ENCODE results near the gene PRRG1. TPM values are rescaled to one million over a fixed set of nuclear protein-coding genes. Genes with fewer than 3 reads are reported as not detected.

Gene PRRG1
- total RNA-seq, 2 experiments from 2014 or later = not detected

DNA sequence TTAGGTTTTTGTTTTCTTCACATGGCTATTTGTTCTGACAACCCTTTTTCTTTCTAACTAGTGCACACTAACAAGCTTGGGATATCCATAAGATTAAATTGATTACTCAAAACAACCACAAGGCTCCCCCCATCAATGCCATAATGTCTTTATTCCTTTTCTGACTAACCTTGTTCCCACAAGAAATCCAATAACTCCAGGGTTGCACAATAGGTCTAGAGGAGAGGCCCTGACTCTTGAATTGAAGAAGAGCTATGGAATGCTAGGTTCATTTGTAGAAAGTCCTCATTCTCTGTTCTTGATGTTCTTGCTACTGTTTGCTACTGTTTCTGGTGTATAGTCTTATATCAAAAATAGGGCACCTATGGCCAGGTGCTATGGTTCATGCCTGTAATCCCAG lies 71.0 kb downstream of the PRRG1 start:
- no peak for DNase-seq
- Histone ChIP-seq H3K27ac (ENCODE audit: low read depth in 1 of 2, low read length in 2 of 2) (no peak overlapping the region), H3K4me3 (ENCODE audit: low read length) (no peak overlapping the region), H3K9me3 (ENCODE audit: control insufficient read depth in 1 of 2, insufficient read depth in 1 of 2, low read length in 2 of 2) (no peaks in the 10 kb centered on the region), H3K27me3 (ENCODE audit: control insufficient read depth in 1 of 2, insufficient read depth in 2 of 2, low read length in 2 of 2) (no peaks in the 10 kb centered on the region), H3K36me3 (ENCODE audit: insufficient read depth, low read length) (no peaks in the 10 kb centered on the region), H3K4me1 (ENCODE audit: insufficient read depth, low read length) (no peaks in the 10 kb centered on the region)
- TF ChIP-seq, protein P1, sequence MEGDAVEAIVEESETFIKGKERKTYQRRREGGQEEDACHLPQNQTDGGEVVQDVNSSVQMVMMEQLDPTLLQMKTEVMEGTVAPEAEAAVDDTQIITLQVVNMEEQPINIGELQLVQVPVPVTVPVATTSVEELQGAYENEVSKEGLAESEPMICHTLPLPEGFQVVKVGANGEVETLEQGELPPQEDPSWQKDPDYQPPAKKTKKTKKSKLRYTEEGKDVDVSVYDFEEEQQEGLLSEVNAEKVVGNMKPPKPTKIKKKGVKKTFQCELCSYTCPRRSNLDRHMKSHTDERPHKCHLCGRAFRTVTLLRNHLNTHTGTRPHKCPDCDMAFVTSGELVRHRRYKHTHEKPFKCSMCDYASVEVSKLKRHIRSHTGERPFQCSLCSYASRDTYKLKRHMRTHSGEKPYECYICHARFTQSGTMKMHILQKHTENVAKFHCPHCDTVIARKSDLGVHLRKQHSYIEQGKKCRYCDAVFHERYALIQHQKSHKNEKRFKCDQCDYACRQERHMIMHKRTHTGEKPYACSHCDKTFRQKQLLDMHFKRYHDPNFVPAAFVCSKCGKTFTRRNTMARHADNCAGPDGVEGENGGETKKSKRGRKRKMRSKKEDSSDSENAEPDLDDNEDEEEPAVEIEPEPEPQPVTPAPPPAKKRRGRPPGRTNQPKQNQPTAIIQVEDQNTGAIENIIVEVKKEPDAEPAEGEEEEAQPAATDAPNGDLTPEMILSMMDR (IDR thresholded peaks at IDR 0.05) = no peak
- H3K27ac Mint-ChIP-seq = no peak overlapping the region
- CTCF ChIA-PET = no interaction called here
- no peak for ATAC-seq (ENCODE audit: poor library complexity)
- H3K27me3 Mint-ChIP-seq = no peaks in the 10 kb centered on the region
- no peaks in the 10 kb centered on the region for H3K36me3 Mint-ChIP-seq (ENCODE audit: low read depth)
- POLR2A ChIA-PET = no interaction called here
- no peaks in the 10 kb centered on the region for H3K4me1 Mint-ChIP-seq (ENCODE audit: low read depth)
- no peak overlapping the region for H3K4me3 Mint-ChIP-seq
- no peaks in the 10 kb centered on the region for H3K9me3 Mint-ChIP-seq
- intact Hi-C loops (cut with DNase I, micrococcal nuclease) = no loop called here

DNA sequence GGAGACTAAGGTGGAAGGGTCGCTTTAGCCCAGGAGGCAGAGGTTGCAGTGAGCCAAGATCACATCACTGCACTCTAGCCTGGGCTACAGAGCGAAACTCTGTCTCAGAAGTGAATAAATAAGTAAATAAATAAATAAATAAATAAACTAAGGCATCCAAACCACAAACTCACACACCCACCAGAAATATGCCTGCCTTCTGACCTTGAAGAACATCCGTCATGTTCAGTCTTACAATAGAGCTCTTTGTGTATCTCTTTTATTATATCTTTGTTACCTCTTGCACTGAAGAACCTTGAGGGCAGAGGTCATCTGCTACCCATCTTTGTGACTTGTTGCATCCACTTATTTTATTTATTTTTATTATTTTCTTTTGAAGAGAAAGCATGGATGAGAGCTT lies 71.6 kb downstream of the PRRG1 start:
- CTCF ChIA-PET = no interaction called here
- H3K9me3 ChIP-seq (ENCODE audit: control insufficient read depth in 1 of 2, insufficient read depth in 1 of 2, low read length in 2 of 2) = no peaks in the 10 kb centered on the region
- H3K4me1 ChIP-seq (ENCODE audit: insufficient read depth, low read length) = no peaks in the 10 kb centered on the region
- intact Hi-C loops (cut with DNase I, micrococcal nuclease) = no loop called here
- POLR2A ChIA-PET = no interaction called here
- no peaks in the 10 kb centered on the region for H3K27me3 ChIP-seq (ENCODE audit: control insufficient read depth in 1 of 2, insufficient read depth in 2 of 2, low read length in 2 of 2)
- ATAC-seq (ENCODE audit: poor library complexity) (no peak), DNase-seq (no peak)
- Mint-ChIP-seq H3K27ac (no peak overlapping the region), H3K9me3 (no peaks in the 10 kb centered on the region), H3K36me3 (ENCODE audit: low read depth) (no peaks in the 10 kb centered on the region), H3K27me3 (no peaks in the 10 kb centered on the region), H3K4me1 (ENCODE audit: low read depth) (no peaks in the 10 kb centered on the region), H3K4me3 (no peak overlapping the region)
- H3K36me3 ChIP-seq (ENCODE audit: insufficient read depth, low read length) = no peaks in the 10 kb centered on the region
- TF ChIP-seq, protein P1 (IDR thresholded peaks at IDR 0.05) = no peak
- no peak overlapping the region for H3K27ac ChIP-seq (ENCODE audit: low read depth in 1 of 2, low read length in 2 of 2)
- H3K4me3 ChIP-seq (ENCODE audit: low read length) = no peak overlapping the region

DNA sequence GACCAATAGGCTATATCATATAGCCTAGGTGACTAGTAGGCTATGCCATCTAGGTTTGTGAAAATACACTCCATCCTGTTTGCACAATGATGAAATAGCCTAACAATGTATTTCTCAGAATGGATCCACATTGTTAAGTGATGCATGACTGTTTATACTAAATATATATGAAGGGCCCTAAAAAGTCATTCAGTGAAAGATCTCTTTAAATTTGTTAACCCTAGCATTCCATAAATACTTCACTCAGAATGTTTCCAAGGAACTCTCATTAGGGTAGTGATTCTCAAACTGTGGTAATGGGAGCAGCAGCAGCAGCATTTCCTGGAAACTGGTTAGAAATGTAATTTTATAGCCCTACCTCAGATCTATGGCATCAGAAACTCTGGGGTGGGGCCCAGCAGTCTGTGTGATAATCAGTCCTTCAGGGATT lies 74.9 kb downstream of the PRRG1 start:
- Histone ChIP-seq H3K4me3 (ENCODE audit: low read length) (no peak overlapping the region), H3K36me3 (ENCODE audit: insufficient read depth, low read length) (no peaks in the 10 kb centered on the region), H3K4me1 (ENCODE audit: insufficient read depth, low read length) (no peaks in the 10 kb centered on the region), H3K9me3 (ENCODE audit: control insufficient read depth in 1 of 2, insufficient read depth in 1 of 2, low read length in 2 of 2) (no peaks in the 10 kb centered on the region), H3K27me3 (ENCODE audit: control insufficient read depth in 1 of 2, insufficient read depth in 2 of 2, low read length in 2 of 2) (no peaks in the 10 kb centered on the region), H3K27ac (ENCODE audit: low read depth in 1 of 2, low read length in 2 of 2) (no peak overlapping the region)
- Mint-ChIP-seq H3K36me3 (ENCODE audit: low read depth) (no peaks in the 10 kb centered on the region), H3K27me3 (no peaks in the 10 kb centered on the region), H3K4me3 (no peak overlapping the region), H3K4me1 (ENCODE audit: low read depth) (no peaks in the 10 kb centered on the region), H3K27ac (no peak overlapping the region), H3K9me3 (no peaks in the 10 kb centered on the region)
- POLR2A ChIA-PET = no interaction called here
- DNase-seq (no peak), ATAC-seq (ENCODE audit: poor library complexity) (no peak)
- CTCF ChIA-PET = no interaction called here
- intact Hi-C loops (cut with DNase I, micrococcal nuclease) = no loop called here
- TF ChIP-seq, protein P1 (IDR thresholded peaks at IDR 0.05) = no peak
